HepG2 (cell line): ENCODE measurements around the gene TPPP2. TPM values are rescaled to one million over a fixed set of nuclear protein-coding genes. Genes with fewer than 3 reads are reported as not detected.

Experiments used
- CENPX ChIP-seq: sonication (generic); formaldehyde crosslinking; IDR thresholded peaks from 2 replicates; pipeline ENCODE4 v1.9.0; 2021; ENCODE audit warnings: mild to moderate bottlenecking, missing genetic modification reagents, moderate library complexity
- CHD2 ChIP-seq: IDR thresholded peaks from 2 replicates; pipeline ENCODE4 v1.6.1; 2011; ENCODE audit warnings: low read depth, low read length, improper control_type of control experiment
- MLX ChIP-seq: IDR thresholded peaks from 2 replicates; pipeline ENCODE4 v1.6.1; 2016
- PRDM15 ChIP-seq: sonication (generic); formaldehyde crosslinking; IDR thresholded peaks from 2 replicates; pipeline ENCODE4 v1.4.0; 2020; ENCODE audit warnings: missing genetic modification reagents
- PTBP1 ChIP-seq: fragments of 200-400 bp; formaldehyde crosslinking; IDR thresholded peaks from 2 replicates; pipeline ENCODE4 v1.6.1; 2018; ENCODE audit warnings: low read length, low read depth; ENCODE audit not compliant: poor library complexity, severe bottlenecking
- RXRA ChIP-seq: sonication (generic); formaldehyde crosslinking; IDR thresholded peaks from 2 replicates; pipeline ENCODE4 v1.5.1; 2020; ENCODE audit warnings: missing genetic modification reagents
- TCF7 ChIP-seq: sonication (generic); IDR thresholded peaks from 2 replicates; pipeline ENCODE4 v1.6.1; 2016; ENCODE audit warnings: antibody characterized with exemption, low read depth
- U2AF1 ChIP-seq: fragments of 200-400 bp; formaldehyde crosslinking; optimal IDR thresholded peaks from 2 replicates; pipeline ENCODE3; 2017; ENCODE audit warnings: mild to moderate bottlenecking, low read depth, low read length
- ZMYM3 ChIP-seq: sonication (generic); formaldehyde crosslinking; IDR thresholded peaks from 2 replicates; pipeline ENCODE4 v1.5.1; 2020; ENCODE audit warnings: mild to moderate bottlenecking, missing genetic modification reagents
- ZNF282 ChIP-seq: fragments of 450-650 bp; IDR thresholded peaks from 2 replicates; pipeline ENCODE4 v1.6.1; 2018; ENCODE audit not compliant: partially characterized antibody
- ZNF296 ChIP-seq: sonication (generic); formaldehyde crosslinking; conservative IDR thresholded peaks from 2 replicates; pipeline ENCODE4 v1.5.0; 2020; ENCODE audit warnings: mild to moderate bottlenecking, missing genetic modification reagents
- ZNF598 ChIP-seq: sonication (generic); formaldehyde crosslinking; IDR thresholded peaks from 2 replicates; pipeline ENCODE4 v1.5.1; 2020; ENCODE audit warnings: mild to moderate bottlenecking, missing genetic modification reagents, borderline replicate concordance
- ZNF639 ChIP-seq: conservative IDR thresholded peaks from 2 replicates; pipeline ENCODE4 v1.6.1; 2018; ENCODE audit warnings: missing genetic modification reagents
- polyA plus RNA-seq, 8 experiments: library from polyadenylated mRNA; depleted of rRNA in 3 of 8; stranded (reverse) in 7 of 8; unstranded in 1 of 8; fragments of >200 nt; fragmentation: Illumina TruSeq in 4 of 8; extraction: Trizol in 4 of 8; gene quantifications; 2 replicates each; pipeline versions ENCODE4 v1.2.1 to v1.2.3, GENCODE V29; 2011 to 2016; ENCODE audit warnings: low read depth in 4 of 8, missing spikeins in 1 of 8, mixed read lengths in 1 of 8; ENCODE audit not compliant: insufficient read depth in 1 of 8
- total RNA-seq, 5 experiments: library from RNA; depleted of rRNA; stranded (reverse); fragments of >200 nt; fragmentation: Illumina TruSeq; extraction: Trizol; gene quantifications; 2 replicates each; pipeline ENCODE4 v1.2.3, GENCODE V29; 2016; ENCODE audit warnings: low read depth in 1 of 5
- TF ChIP-seq, protein P1 (sequence below): sonication (generic); formaldehyde crosslinking; IDR thresholded peaks from 2 replicates; pipeline ENCODE4 v1.4.0; 2020; ENCODE audit warnings: mild to moderate bottlenecking, low read depth, missing genetic modification reagents
- TF ChIP-seq, protein P2 (sequence below): IDR thresholded peaks from 2 replicates; pipeline ENCODE4 v1.6.1; 2016; ENCODE audit warnings: missing genetic modification reagents, missing compliant biosample characterization
- TF ChIP-seq, protein P3 (sequence below): sonication (generic); formaldehyde crosslinking; IDR thresholded peaks from 2 replicates; pipeline ENCODE4 v1.4.0; 2020; ENCODE audit warnings: missing genetic modification reagents, borderline replicate concordance

TPPP2 gene
- total and polyA plus RNA-seq, 2 of the 13 experiments (the other 11 are each of a cell fraction or from before 2014, with no cell fraction given): 0.58 to 4.2 TPM

DNA sequence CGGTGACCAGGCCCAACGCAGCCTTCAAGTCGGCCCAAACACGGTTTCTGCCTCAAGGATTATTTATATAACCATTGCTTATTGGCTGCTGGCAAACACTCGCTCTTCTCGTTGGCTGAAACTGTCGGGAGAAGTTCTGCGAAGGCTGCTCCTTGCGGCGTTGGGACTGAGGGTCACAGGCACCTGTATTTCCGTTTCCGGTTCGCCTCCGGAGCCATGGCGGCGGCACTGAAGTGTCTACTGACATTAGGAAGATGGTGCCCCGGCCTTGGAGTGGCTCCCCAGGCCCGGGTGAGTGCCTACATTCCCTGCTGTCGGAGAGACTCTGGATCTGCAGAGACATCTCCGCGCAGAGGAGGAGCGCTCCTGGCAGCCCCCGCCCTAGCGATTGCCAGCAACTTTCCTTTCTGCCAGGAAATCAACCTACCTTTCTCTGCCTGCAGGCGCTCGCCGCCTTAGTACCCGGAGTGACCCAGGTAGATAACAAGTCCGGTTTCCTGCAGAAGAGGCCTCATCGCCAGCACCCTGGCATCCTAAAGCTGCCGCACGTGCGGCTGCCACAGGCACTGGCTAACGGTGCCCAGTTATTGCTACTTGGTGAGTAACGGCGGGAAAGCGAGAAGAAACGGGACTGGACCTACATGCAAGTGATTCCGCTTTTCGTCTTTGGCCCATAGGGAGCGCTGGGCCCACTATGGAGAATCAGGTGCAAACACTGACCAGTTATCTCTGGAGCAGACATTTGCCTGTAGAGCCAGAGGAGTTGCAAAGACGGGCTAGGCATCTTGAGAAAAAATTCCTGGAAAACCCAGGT is 40.0 kb upstream of the TPPP2 start, which contains the start of gene METTL17 (continued):
- TF ChIP-seq PTBP1 (peak; percentile 32), ZNF296 (CRISPR knock-in tag) (no peak), ZMYM3 (CRISPR knock-in tag) (no peak; the same call in 1 of the 2 replicates), ZNF282 (no peak), TCF7 (no peak), PRDM15 (CRISPR knock-in tag) (peak; percentile 87), CENPX (CRISPR knock-in tag) (no peak), RXRA (CRISPR knock-in tag) (peak; percentile 40; the same call in 1 of the 2 replicates), MLX (CRISPR knock-in tag) (no peak), ZNF639 (CRISPR knock-in tag) (no peak; the same call in 1 of the 2 replicates), CHD2 (peak; percentile 64), ZNF598 (CRISPR knock-in tag) (peak; percentile 72; the same call in 1 of the 2 replicates), U2AF1 (peak; percentile 72)
- TF ChIP-seq, protein P1, sequence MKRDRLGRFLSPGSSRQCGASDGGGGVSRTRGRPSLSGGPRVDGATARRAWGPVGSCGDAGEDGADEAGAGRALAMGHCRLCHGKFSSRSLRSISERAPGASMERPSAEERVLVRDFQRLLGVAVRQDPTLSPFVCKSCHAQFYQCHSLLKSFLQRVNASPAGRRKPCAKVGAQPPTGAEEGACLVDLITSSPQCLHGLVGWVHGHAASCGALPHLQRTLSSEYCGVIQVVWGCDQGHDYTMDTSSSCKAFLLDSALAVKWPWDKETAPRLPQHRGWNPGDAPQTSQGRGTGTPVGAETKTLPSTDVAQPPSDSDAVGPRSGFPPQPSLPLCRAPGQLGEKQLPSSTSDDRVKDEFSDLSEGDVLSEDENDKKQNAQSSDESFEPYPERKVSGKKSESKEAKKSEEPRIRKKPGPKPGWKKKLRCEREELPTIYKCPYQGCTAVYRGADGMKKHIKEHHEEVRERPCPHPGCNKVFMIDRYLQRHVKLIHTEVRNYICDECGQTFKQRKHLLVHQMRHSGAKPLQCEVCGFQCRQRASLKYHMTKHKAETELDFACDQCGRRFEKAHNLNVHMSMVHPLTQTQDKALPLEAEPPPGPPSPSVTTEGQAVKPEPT (CRISPR knock-in tag): peak; percentile 56; the same call in 1 of the 2 replicates
- TF ChIP-seq, protein P2, sequence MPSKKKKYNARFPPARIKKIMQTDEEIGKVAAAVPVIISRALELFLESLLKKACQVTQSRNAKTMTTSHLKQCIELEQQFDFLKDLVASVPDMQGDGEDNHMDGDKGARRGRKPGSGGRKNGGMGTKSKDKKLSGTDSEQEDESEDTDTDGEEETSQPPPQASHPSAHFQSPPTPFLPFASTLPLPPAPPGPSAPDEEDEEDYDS: peak; percentile 74
- TF ChIP-seq, protein P3, sequence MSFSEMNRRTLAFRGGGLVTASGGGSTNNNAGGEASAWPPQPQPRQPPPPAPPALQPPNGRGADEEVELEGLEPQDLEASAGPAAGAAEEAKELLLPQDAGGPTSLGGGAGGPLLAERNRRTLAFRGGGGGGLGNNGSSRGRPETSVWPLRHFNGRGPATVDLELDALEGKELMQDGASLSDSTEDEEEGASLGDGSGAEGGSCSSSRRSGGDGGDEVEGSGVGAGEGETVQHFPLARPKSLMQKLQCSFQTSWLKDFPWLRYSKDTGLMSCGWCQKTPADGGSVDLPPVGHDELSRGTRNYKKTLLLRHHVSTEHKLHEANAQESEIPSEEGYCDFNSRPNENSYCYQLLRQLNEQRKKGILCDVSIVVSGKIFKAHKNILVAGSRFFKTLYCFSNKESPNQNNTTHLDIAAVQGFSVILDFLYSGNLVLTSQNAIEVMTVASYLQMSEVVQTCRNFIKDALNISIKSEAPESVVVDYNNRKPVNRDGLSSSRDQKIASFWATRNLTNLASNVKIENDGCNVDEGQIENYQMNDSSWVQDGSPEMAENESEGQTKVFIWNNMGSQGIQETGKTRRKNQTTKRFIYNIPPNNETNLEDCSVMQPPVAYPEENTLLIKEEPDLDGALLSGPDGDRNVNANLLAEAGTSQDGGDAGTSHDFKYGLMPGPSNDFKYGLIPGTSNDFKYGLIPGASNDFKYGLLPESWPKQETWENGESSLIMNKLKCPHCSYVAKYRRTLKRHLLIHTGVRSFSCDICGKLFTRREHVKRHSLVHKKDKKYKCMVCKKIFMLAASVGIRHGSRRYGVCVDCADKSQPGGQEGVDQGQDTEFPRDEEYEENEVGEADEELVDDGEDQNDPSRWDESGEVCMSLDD: no peak
